Fibroblast of skin of right quadriceps (primary cell): ENCODE measurements around the gene GALNT12.

Source experiments
- DNase-seq: peaks from one replicate; pipeline ENCODE4 v3.0.0-alpha.2; 2013

GALNT12 gene

GRCh38 chr9:98783518-98784226 is 23.8 kb upstream of the GALNT12 start:
- DNase-seq, result no peak

- no peak for DNase-seq
Measured at GRCh38 chr9:98784831-98785806, 22.4 kb upstream of the GALNT12 start.

- DNase-seq, result no peak
Measured at GRCh38 chr9:98786750-98787510, 20.5 kb upstream of the GALNT12 start.

- no peak for DNase-seq
Measured at GRCh38 chr9:98787766-98788335, 19.6 kb upstream of the GALNT12 start.

GRCh38 chr9:98789483-98790133 is 17.9 kb upstream of the GALNT12 start:
- no peak for DNase-seq

GRCh38 chr9:98790134-98790841 is 17.2 kb upstream of the GALNT12 start:
- no peak for DNase-seq

- DNase-seq, result peak; percentile 94
Measured at GRCh38 chr9:98790842-98791607, 16.4 kb upstream of the GALNT12 start.

- DNase-seq, result no peak
Measured at GRCh38 chr9:98791608-98792490, 15.6 kb upstream of the GALNT12 start.

- DNase-seq, result no peak
Measured at GRCh38 chr9:98793031-98793430, 14.4 kb upstream of the GALNT12 start.

GRCh38 chr9:98794802-98795201 is 12.7 kb upstream of the GALNT12 start:
- DNase-seq, result no peak

- DNase-seq, result no peak
Measured at GRCh38 chr9:98795295-98795955, 12.0 kb upstream of the GALNT12 start.

GRCh38 chr9:98795970-98796363 is 11.5 kb upstream of the GALNT12 start:
- DNase-seq, result no peak

GRCh38 chr9:98796364-98797101 is 10.9 kb upstream of the GALNT12 start, which contains the start of gene ANKS6:
ANKS6 (minus strand) TSS chr9:98796555; CDS start chr9:98796491, 64 bp downstream.
- peak; percentile 78 for DNase-seq

- no peak for DNase-seq
Measured at GRCh38 chr9:98797491-98797890, 10.0 kb upstream of the GALNT12 start.

- DNase-seq, result no peak
Measured at GRCh38 chr9:98798254-98798653, 9.2 kb upstream of the GALNT12 start.

- no peak for DNase-seq
Measured at GRCh38 chr9:98801561-98801960, 5.9 kb upstream of the GALNT12 start.

GRCh38 chr9:98801969-98802371 is 5.5 kb upstream of the GALNT12 start:
- DNase-seq, result no peak

GRCh38 chr9:98804083-98804482 is 3.4 kb upstream of the GALNT12 start:
- no peak for DNase-seq
